K562 (cell line): ENCODE results near the gene ZNF586. TPM values are rescaled to one million over a fixed set of nuclear protein-coding genes. Genes with fewer than 3 reads are reported as not detected.

Experiments
- ATAC-seq: fragments of 200-7000 bp; cut with Tn5 transposase; 3 replicates; pipeline ENCODE4 v1.9.1; 2020; ENCODE audit warnings: moderate library complexity
- BruUV-seq: library from RNA; stranded (reverse); fragments of 400-500 nt; replicated peaks from 2 replicates; lab custom pipeline; 2021; lab: Mats Ljungman, UMichigan
- CTCF ChIA-PET: fragments of 300-600 bp; formaldehyde crosslinking; extraction: SDS; loops from one replicate; lab custom pipeline; 2021; ENCODE audit warnings: low intra/inter-chr PET ratio; lab: Yijun Ruan, JAX
- POLR2A ChIA-PET: fragments of 300-600, 350-650 bp; sonication (Branson Sonifier 250); formaldehyde crosslinking; extraction: SDS; loops from one replicate; lab custom pipeline; 2021; ENCODE audit warnings: antibody characterized with exemption, inconsistent platforms; lab: Yijun Ruan, JAX
- DNase-seq, 4 experiments: peaks; one replicate each; pipeline versions ENCODE4 v3.0.0 to v3.0.0-alpha.2; 2011 to 2018; ENCODE audit warnings: low spot score in 3 of 4, mixed read lengths in 3 of 4; ENCODE audit errors: extremely low read depth in 1 of 4
- FAIRE-seq: peaks from 2 replicates; lab custom pipeline; 2011; peaks lifted over from hg19 to GRCh38; lab: Jason Lieb, UNC
- H2AFZ ChIP-seq: 2 replicates; pipeline ENCODE4 v1.6.0; 2011; ENCODE audit warnings: low read depth, low read length, control low read depth, inconsistent platforms
- H3K27ac ChIP-seq: fragments of 200-600 bp; 3 replicates; pipeline ENCODE4 v1.8.0; 2011; ENCODE audit warnings: low read depth, mild to moderate bottlenecking, control low read depth, inconsistent platforms, low read length, moderate library complexity, mixed read lengths; ENCODE audit errors: extremely low read depth
- H3K27me3 ChIP-seq, 2 experiments: fragments of 300-600 bp in 1 of 2; 2 replicates in 1 of 2; 3 replicates in 1 of 2; pipeline versions ENCODE4 v1.6.0 to v1.8.0; 2011; ENCODE audit warnings: inconsistent platforms in 2 of 2, low read length in 2 of 2, mild to moderate bottlenecking in 1 of 2, mixed read lengths in 1 of 2, moderate library complexity in 1 of 2; ENCODE audit not compliant: control insufficient read depth in 2 of 2, insufficient read depth in 2 of 2
- H3K36me3 ChIP-seq: fragments of 300-600 bp; 3 replicates; pipeline ENCODE4 v1.8.0; 2011; ENCODE audit warnings: mild to moderate bottlenecking, low read length, inconsistent platforms; ENCODE audit not compliant: control insufficient read depth, insufficient read depth
- H3K4me1 ChIP-seq, 2 experiments: fragments of 200-600 bp in 1 of 2; replicated peaks in 1 of 2; 2 replicates in 1 of 2; 3 replicates in 1 of 2; pipeline versions ENCODE4 v1.5.1 to v1.8.0; 2011; ENCODE audit warnings: inconsistent platforms in 2 of 2, low read length in 2 of 2, mild to moderate bottlenecking in 1 of 2, mixed read lengths in 1 of 2, moderate library complexity in 1 of 2; ENCODE audit not compliant: control insufficient read depth in 2 of 2, insufficient read depth in 2 of 2
- H3K4me2 ChIP-seq: 2 replicates; pipeline ENCODE4 v1.6.1; 2011; ENCODE audit warnings: low read length, control low read depth, inconsistent platforms, mixed read lengths; ENCODE audit not compliant: insufficient read depth
- H3K4me3 ChIP-seq: fragments of 200-600 bp; sonication (generic), shearing (Covaris generic); 2 replicates; pipeline ENCODE4 v1.5.1; 2016; ENCODE audit warnings: control low read depth, inconsistent platforms
- H3K79me2 ChIP-seq: fragments of 200-600 bp; 3 replicates; pipeline ENCODE4 v1.8.0; 2011; ENCODE audit warnings: low read length, inconsistent platforms; ENCODE audit not compliant: control insufficient read depth, insufficient read depth
- H3K9ac ChIP-seq, 2 experiments: 2 replicates each; pipeline versions ENCODE4 v1.6.0 to v1.6.1; 2011; ENCODE audit warnings: low read depth in 2 of 2, low read length in 2 of 2, control low read depth in 1 of 2, inconsistent platforms in 1 of 2, mild to moderate bottlenecking in 1 of 2, mixed read lengths in 1 of 2; ENCODE audit not compliant: insufficient read depth in 1 of 2
- H3K9me1 ChIP-seq: one replicate; pipeline ENCODE4 v1.6.0; 2011; ENCODE audit warnings: inconsistent platforms, mild to moderate bottlenecking, low read length, moderate library complexity; ENCODE audit not compliant: control insufficient read depth, insufficient read depth
- H3K9me3 ChIP-seq: replicated peaks from 2 replicates; pipeline ENCODE4 v1.5.1; 2011; ENCODE audit warnings: low read depth, low read length, inconsistent platforms; ENCODE audit not compliant: control insufficient read depth, insufficient read depth
- H4K20me1 ChIP-seq: replicated peaks from 2 replicates; pipeline ENCODE4 v1.6.1; 2011; ENCODE audit warnings: low read length, inconsistent platforms, mixed read lengths; ENCODE audit not compliant: control insufficient read depth, insufficient read depth
- BHLHE40 ChIP-seq: IDR thresholded peaks from 2 replicates; pipeline ENCODE4 v1.6.1; 2011; ENCODE audit warnings: low read length, improper control_type of control experiment
- DMBX1 ChIP-seq: fragments of 250-450 bp; sonication (Bioruptor Pico); IDR thresholded peaks from 2 replicates; pipeline ENCODE4 v1.8.0; 2022; ENCODE audit warnings: inconsistent platforms, mild to moderate bottlenecking, moderate library complexity, borderline replicate concordance
- FUS ChIP-seq: fragments of 200-400 bp; formaldehyde crosslinking; optimal IDR thresholded peaks from 2 replicates; pipeline ENCODE3; 2017; ENCODE audit warnings: low read depth, low read length
- HDAC1 ChIP-seq, 2 experiments: fragments of 450-650 bp; IDR thresholded peaks; 2 replicates each; pipeline ENCODE4 v1.6.1; 2016 to 2017; ENCODE audit warnings: inconsistent platforms in 1 of 2, mild to moderate bottlenecking in 1 of 2, moderate library complexity in 1 of 2
- NR2F6 ChIP-seq: fragments of 450-650 bp; formaldehyde crosslinking; IDR thresholded peaks from 2 replicates; pipeline ENCODE4 v1.4.0; 2020; ENCODE audit warnings: mild to moderate bottlenecking
- RUNX1 ChIP-seq: sonication (generic); IDR thresholded peaks from 2 replicates; pipeline ENCODE4 v1.6.1; 2016; ENCODE audit warnings: antibody characterized with exemption, low read depth
- SRSF3 ChIP-seq: fragments of 200-400 bp; formaldehyde crosslinking; IDR thresholded peaks from 2 replicates; pipeline ENCODE4 v1.6.1; 2016; ENCODE audit warnings: mild to moderate bottlenecking, low read length, moderate library complexity; ENCODE audit not compliant: insufficient read depth
- ZNF584 ChIP-seq: fragments of 200-800 bp; sonication (Bioruptor generic); IDR thresholded peaks from 2 replicates; pipeline ENCODE4 v1.6.1; 2016; ENCODE audit warnings: low read depth, mild to moderate bottlenecking, missing genetic modification characterization, missing compliant biosample characterization
- WGBS: fragments of 100-300 bp; shearing (Covaris generic); methylation state at CpG from one replicate; pipeline ENCODE4 v1.1.6; 2016; ENCODE audit warnings: low coverage, mixed read lengths; ENCODE audit not compliant: insufficient coverage; ENCODE audit errors: missing lambda C conversion rate; 5-methylcytosine and 5-hydroxymethylcytosine counted together
- in situ Hi-C: fragments of 300-500 bp; cut with MboI; formaldehyde crosslinking; loops from 4 replicates; pipeline ENCODE4 v1.15.0; 2018; ENCODE audit warnings: inconsistent platforms, mixed read lengths
- intact Hi-C: fragments of 100-400 bp; cut with micrococcal nuclease; formaldehyde crosslinking; loops from 2 replicates; pipeline ENCODE4 v1.14.2; 2022
- polyA plus RNA-seq, 8 experiments: library from polyadenylated mRNA; depleted of rRNA in 4 of 8; stranded (reverse) in 5 of 8; unstranded in 3 of 8; fragments of >200 nt; fragmentation: Nextera tagmentation in 2 of 8; fragmentation: Illumina TruSeq in 1 of 8; extraction: Ambion mirVana in 2 of 8; extraction: Trizol in 1 of 8; gene quantifications; 2 replicates each; pipeline versions ENCODE4 v1.2.1 to v1.2.3, GENCODE V29; 2011 to 2014; ENCODE audit warnings: inconsistent platforms in 1 of 8, missing spikeins in 1 of 8
- total RNA-seq, 7 experiments: library from RNA; depleted of rRNA in 6 of 7; stranded (reverse); fragments of >200 nt in 6 of 7; fragmentation: Illumina TruSeq in 2 of 7; extraction: Trizol in 2 of 7; gene quantifications; 2 replicates each; pipeline versions ENCODE4 v1.2.1 to v1.2.3, GENCODE V29; 2011 to 2021; ENCODE audit warnings: low replicate concordance in 1 of 7
- TF ChIP-seq, protein P1 (sequence below), 3 experiments: fragments of 200-800 bp in 1 of 3; sonication (Bioruptor generic) in 1 of 3; sonication (generic) in 1 of 3; formaldehyde crosslinking in 1 of 3; IDR thresholded peaks; 2 replicates each; pipeline versions ENCODE4 v1.6.1 to v1.8.0; 2016 to 2022; ENCODE audit warnings: mild to moderate bottlenecking in 2 of 3, missing compliant biosample characterization in 2 of 3, missing genetic modification characterization in 2 of 3, missing genetic modification reagents in 1 of 3
- TF ChIP-seq, protein P2 (sequence below): fragments of 450-650 bp; formaldehyde crosslinking; IDR thresholded peaks from 2 replicates; pipeline ENCODE4 v1.4.0; 2020; ENCODE audit warnings: mild to moderate bottlenecking, mixed read lengths
- TF ChIP-seq, protein P3 (sequence below): fragments of 250-450 bp; sonication (Bioruptor Pico); IDR thresholded peaks from 2 replicates; pipeline ENCODE4 v1.5.1; 2021; ENCODE audit warnings: mild to moderate bottlenecking
- TF ChIP-seq, protein P4 (sequence below): fragments of 250-450 bp; sonication (Bioruptor Pico); IDR thresholded peaks from 2 replicates; pipeline ENCODE4 v1.4.0; 2020; ENCODE audit warnings: mild to moderate bottlenecking, moderate library complexity, borderline replicate concordance

Gene ZNF586
- total and polyA plus RNA-seq, 9 of the 15 experiments (the other 6 are each of a cell fraction or from before 2014, with no cell fraction given), result 2.5 to 12.6 (median 8.4) TPM

DNA sequence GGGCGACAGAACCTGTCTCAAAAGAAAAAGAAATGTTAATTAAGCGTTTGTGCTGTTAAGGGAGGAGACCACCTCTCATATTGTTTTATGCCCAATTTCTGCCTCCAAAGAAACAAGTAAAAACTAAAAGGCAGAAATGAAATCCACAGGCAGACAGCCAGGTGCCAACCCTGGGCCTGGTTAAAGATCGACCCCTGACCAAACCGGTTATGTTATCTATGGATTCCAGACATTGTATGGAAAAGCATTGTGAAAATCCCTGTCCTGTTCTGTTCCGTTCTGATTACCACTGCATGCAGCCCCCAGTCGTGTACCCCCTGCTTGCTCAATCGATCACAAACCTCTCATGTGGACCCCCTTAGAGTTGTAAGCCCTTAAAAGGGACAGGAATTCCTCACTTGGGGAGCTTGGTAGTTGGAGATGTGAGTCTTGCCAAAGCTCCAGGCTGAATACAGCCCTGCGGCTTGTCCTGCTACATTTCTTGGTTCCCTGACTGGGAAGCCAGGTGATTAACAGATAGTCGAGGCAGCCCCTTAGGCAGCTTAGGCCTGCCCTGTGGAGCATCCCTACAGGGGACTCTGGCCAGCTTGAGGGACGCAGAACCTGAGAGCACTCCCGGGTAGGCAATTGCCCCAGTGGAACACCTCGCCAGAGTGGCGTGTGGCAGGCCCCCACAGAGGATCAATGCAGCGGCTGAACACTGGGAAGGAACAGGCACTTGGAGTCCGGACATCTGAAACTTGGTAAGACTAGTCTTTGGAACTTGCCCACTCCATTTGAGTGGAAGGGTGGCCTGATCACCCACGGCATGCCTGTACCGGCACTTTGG is 46.0 kb downstream of the ZNF586 start:
- peak overlapping the region; percentile 86 for H2AFZ ChIP-seq
- POLR2A ChIA-PET, result interaction anchor here (0.8 to 0.9 kb wide), 2 partner anchors 13 to 183 kb away, joined by 3 read pairs; partner anchors contain the start of gene ZNF211
- WGBS, result 82% methylated on average over 17 of the region's 17 CpGs
- no peak for TF ChIP-seq SRSF3
- TF ChIP-seq RUNX1, result no peak
- TF ChIP-seq, protein P1, sequence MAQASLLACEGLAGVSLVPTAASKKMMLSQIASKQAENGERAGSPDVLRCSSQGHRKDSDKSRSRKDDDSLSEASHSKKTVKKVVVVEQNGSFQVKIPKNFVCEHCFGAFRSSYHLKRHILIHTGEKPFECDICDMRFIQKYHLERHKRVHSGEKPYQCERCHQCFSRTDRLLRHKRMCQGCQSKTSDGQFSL (CRISPR knock-in tag; IDR thresholded peaks at IDR 0.05), result no peak
- TF ChIP-seq, protein P1 (tag; IDR thresholded peaks at IDR 0.05), result no peak
- TF ChIP-seq DMBX1 (CRISPR knock-in tag), result no peak
- TF ChIP-seq ZNF584 (CRISPR knock-in tag), result no peak
- TF ChIP-seq, protein P2, sequence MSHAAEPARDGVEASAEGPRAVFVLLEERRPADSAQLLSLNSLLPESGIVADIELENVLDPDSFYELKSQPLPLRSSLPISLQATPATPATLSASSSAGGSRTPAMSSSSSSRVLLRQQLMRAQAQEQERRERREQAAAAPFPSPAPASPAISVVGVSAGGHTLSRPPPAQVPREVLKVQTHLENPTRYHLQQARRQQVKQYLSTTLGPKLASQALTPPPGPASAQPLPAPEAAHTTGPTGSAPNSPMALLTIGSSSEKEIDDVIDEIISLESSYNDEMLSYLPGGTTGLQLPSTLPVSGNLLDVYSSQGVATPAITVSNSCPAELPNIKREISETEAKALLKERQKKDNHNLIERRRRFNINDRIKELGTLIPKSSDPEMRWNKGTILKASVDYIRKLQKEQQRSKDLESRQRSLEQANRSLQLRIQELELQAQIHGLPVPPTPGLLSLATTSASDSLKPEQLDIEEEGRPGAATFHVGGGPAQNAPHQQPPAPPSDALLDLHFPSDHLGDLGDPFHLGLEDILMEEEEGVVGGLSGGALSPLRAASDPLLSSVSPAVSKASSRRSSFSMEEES (CRISPR knock-in tag), result no peak
- TF ChIP-seq NR2F6 (CRISPR knock-in tag), result no peak
- TF ChIP-seq BHLHE40, result no peak
- TF ChIP-seq, protein P3, sequence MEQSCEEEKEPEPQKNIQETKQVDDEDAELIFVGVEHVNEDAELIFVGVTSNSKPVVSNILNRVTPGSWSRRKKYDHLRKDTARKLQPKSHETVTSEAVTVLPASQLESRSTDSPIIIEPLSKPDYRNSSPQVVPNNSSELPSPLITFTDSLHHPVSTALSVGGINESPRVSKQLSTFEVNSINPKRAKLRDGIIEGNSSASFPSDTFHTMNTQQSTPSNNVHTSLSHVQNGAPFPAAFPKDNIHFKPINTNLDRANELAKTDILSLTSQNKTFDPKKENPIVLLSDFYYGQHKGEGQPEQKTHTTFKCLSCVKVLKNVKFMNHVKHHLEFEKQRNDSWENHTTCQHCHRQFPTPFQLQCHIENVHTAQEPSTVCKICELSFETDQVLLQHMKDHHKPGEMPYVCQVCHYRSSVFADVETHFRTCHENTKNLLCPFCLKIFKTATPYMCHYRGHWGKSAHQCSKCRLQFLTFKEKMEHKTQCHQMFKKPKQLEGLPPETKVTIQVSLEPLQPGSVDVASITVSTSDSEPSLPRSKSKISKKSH, result no peak
- TF ChIP-seq FUS, result no peak
- no peak for TF ChIP-seq HDAC1 (IDR thresholded peaks at IDR 0.05)
- TF ChIP-seq, protein P4, sequence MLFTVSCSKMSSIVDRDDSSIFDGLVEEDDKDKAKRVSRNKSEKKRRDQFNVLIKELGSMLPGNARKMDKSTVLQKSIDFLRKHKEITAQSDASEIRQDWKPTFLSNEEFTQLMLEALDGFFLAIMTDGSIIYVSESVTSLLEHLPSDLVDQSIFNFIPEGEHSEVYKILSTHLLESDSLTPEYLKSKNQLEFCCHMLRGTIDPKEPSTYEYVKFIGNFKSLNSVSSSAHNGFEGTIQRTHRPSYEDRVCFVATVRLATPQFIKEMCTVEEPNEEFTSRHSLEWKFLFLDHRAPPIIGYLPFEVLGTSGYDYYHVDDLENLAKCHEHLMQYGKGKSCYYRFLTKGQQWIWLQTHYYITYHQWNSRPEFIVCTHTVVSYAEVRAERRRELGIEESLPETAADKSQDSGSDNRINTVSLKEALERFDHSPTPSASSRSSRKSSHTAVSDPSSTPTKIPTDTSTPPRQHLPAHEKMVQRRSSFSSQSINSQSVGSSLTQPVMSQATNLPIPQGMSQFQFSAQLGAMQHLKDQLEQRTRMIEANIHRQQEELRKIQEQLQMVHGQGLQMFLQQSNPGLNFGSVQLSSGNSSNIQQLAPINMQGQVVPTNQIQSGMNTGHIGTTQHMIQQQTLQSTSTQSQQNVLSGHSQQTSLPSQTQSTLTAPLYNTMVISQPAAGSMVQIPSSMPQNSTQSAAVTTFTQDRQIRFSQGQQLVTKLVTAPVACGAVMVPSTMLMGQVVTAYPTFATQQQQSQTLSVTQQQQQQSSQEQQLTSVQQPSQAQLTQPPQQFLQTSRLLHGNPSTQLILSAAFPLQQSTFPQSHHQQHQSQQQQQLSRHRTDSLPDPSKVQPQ, result no peak

More for the DNA sequence above, 46.0 kb downstream of the ZNF586 start:
- peaks cover 1% of the 10 kb centered on the region for H3K9me1 ChIP-seq
- intact Hi-C loops, result no loop called here
- no peaks in the 10 kb centered on the region for H4K20me1 ChIP-seq
- peaks cover 4 to 18% of the 10 kb centered on the region in 2 experiments; a peak in 4 of 5 replicates for H3K4me1 ChIP-seq
- in situ Hi-C loops, result no loop called here
- peak overlapping the region; percentile 60; the same call in 1 of the 2 replicates for H3K4me3 ChIP-seq
- ATAC-seq (no peak), FAIRE-seq (no peak), DNase-seq (no peak)
- no peak overlapping the region for H3K27ac ChIP-seq
- peaks cover 38% of the 10 kb centered on the region for H3K79me2 ChIP-seq
- H3K9me3 ChIP-seq, result no peaks in the 10 kb centered on the region
- no TSS peak for BruUV-seq
- no peaks in the 10 kb centered on the region for H3K27me3 ChIP-seq
- CTCF ChIA-PET, result no interaction called here
- H3K4me2 ChIP-seq, result peak overlapping the region; percentile 80
- H3K9ac ChIP-seq, result peak overlapping the region; percentile 80 to 89; a peak in 3 of 4 replicates
- peaks cover 21% of the 10 kb centered on the region for H3K36me3 ChIP-seq
